ENCODE data around the gene MACROD2.
"Not testable (repeated sequence)": the region's sequence is repeated elsewhere in the genome, so short reads cannot be mapped to it uniquely, and the experiment has no call there.

The MACROD2 gene

GRCh38 chr20:14982324-14982723, 987.0 kb downstream of the MACROD2 start:
- H3K4me2 ChIP-seq (ENCODE audit: low read length); H3K4me3 ChIP-seq (ENCODE audit: low read length); H3K27me3 ChIP-seq (ENCODE audit: control insufficient read depth, insufficient read depth, low read length): not testable (repeated sequence)

GRCh38 chr20:14984305-14984704, 989.0 kb downstream of the MACROD2 start:
- Histone ChIP-seq H3K4me2 (ENCODE audit: low read length) (no peak overlapping the region), H3K4me3 (ENCODE audit: low read length) (no peak overlapping the region), H3K9me3 (replicated peaks; ENCODE audit: low read length) (no peaks in the 10 kb centered on the region), H3K36me3 (ENCODE audit: insufficient read depth, low read length) (no peaks in the 10 kb centered on the region), H3K4me1 (ENCODE audit: control insufficient read depth, insufficient read depth, low read length) (no peaks in the 10 kb centered on the region), H3K27me3 (ENCODE audit: control insufficient read depth, insufficient read depth, low read length) (no peaks in the 10 kb centered on the region), H3K9ac (ENCODE audit: low read depth, low read length) (no peak overlapping the region)

More at GRCh38 chr20:14982324-14982723, 987.0 kb downstream of the MACROD2 start:
- H3K36me3 ChIP-seq (ENCODE audit: insufficient read depth, low read length); H3K9me3 ChIP-seq (replicated peaks; ENCODE audit: low read length); H3K4me1 ChIP-seq (ENCODE audit: control insufficient read depth, insufficient read depth, low read length); H3K9ac ChIP-seq (ENCODE audit: low read depth, low read length): not testable (repeated sequence)

- Histone ChIP-seq H3K27me3 (ENCODE audit: control insufficient read depth, insufficient read depth, low read length) (no peaks in the 10 kb centered on the region), H3K4me1 (ENCODE audit: control insufficient read depth, insufficient read depth, low read length) (no peaks in the 10 kb centered on the region), H3K4me2 (ENCODE audit: low read length) (no peak overlapping the region), H3K9ac (ENCODE audit: low read depth, low read length) (no peak overlapping the region), H3K4me3 (ENCODE audit: low read length) (no peak overlapping the region), H3K36me3 (ENCODE audit: insufficient read depth, low read length) (no peaks in the 10 kb centered on the region), H3K9me3 (replicated peaks; ENCODE audit: low read length) (no peaks in the 10 kb centered on the region)
These were observed 989.7 kb downstream of the MACROD2 start for GRCh38 chr20:14984768-14985622.

GRCh38 chr20:14986026-14986655, 990.8 kb downstream of the MACROD2 start:
- no peak overlapping the region for H3K4me3 ChIP-seq (ENCODE audit: low read length)
- H3K9ac ChIP-seq (ENCODE audit: low read depth, low read length) = no peak overlapping the region

GRCh38 chr20:14986656-14987055, 991.3 kb downstream of the MACROD2 start:
- Histone ChIP-seq H3K9me3 (replicated peaks; ENCODE audit: low read length) (no peaks in the 10 kb centered on the region), H3K4me3 (ENCODE audit: low read length) (no peak overlapping the region), H3K4me1 (ENCODE audit: control insufficient read depth, insufficient read depth, low read length) (peaks cover 4% of the 10 kb centered on the region), H3K27me3 (ENCODE audit: control insufficient read depth, insufficient read depth, low read length) (no peaks in the 10 kb centered on the region), H3K36me3 (ENCODE audit: insufficient read depth, low read length) (no peaks in the 10 kb centered on the region), H3K9ac (ENCODE audit: low read depth, low read length) (no peak overlapping the region), H3K4me2 (ENCODE audit: low read length) (no peak overlapping the region)

More at GRCh38 chr20:14986026-14986655, 990.8 kb downstream of the MACROD2 start:
- H3K27me3 ChIP-seq (ENCODE audit: control insufficient read depth, insufficient read depth, low read length) = no peaks in the 10 kb centered on the region
- no peaks in the 10 kb centered on the region for H3K4me1 ChIP-seq (ENCODE audit: control insufficient read depth, insufficient read depth, low read length)
- no peaks in the 10 kb centered on the region for H3K36me3 ChIP-seq (ENCODE audit: insufficient read depth, low read length)
- no peak overlapping the region for H3K4me2 ChIP-seq (ENCODE audit: low read length)
- no peaks in the 10 kb centered on the region for H3K9me3 ChIP-seq (replicated peaks; ENCODE audit: low read length)

- H3K9me3 ChIP-seq (replicated peaks; ENCODE audit: low read length) = no peaks in the 10 kb centered on the region
- no peak overlapping the region for H3K9ac ChIP-seq (ENCODE audit: low read depth, low read length)
- H3K36me3 ChIP-seq (ENCODE audit: insufficient read depth, low read length) = no peaks in the 10 kb centered on the region
- no peaks in the 10 kb centered on the region for H3K27me3 ChIP-seq (ENCODE audit: control insufficient read depth, insufficient read depth, low read length)
- H3K4me1 ChIP-seq (ENCODE audit: control insufficient read depth, insufficient read depth, low read length) = peaks cover 7% of the 10 kb centered on the region
- no peak overlapping the region for H3K4me3 ChIP-seq (ENCODE audit: low read length)
- no peak overlapping the region for H3K4me2 ChIP-seq (ENCODE audit: low read length)
These were observed 994.4 kb downstream of the MACROD2 start for GRCh38 chr20:14989535-14990290.

- Histone ChIP-seq H3K36me3 (ENCODE audit: insufficient read depth, low read length) (no peaks in the 10 kb centered on the region), H3K4me2 (ENCODE audit: low read length) (no peak overlapping the region), H3K9ac (ENCODE audit: low read depth, low read length) (no peak overlapping the region), H3K4me1 (ENCODE audit: control insufficient read depth, insufficient read depth, low read length) (peaks cover 7% of the 10 kb centered on the region), H3K9me3 (replicated peaks; ENCODE audit: low read length) (no peaks in the 10 kb centered on the region), H3K4me3 (ENCODE audit: low read length) (no peak overlapping the region), H3K27me3 (ENCODE audit: control insufficient read depth, insufficient read depth, low read length) (no peaks in the 10 kb centered on the region)
These were observed 995.7 kb downstream of the MACROD2 start for GRCh38 chr20:14991023-14991422.

- peaks cover 7% of the 10 kb centered on the region for H3K4me1 ChIP-seq (ENCODE audit: control insufficient read depth, insufficient read depth, low read length)
- H3K4me3 ChIP-seq (ENCODE audit: low read length) = no peak overlapping the region
- no peak overlapping the region for H3K4me2 ChIP-seq (ENCODE audit: low read length)
These were observed 996.8 kb downstream of the MACROD2 start for GRCh38 chr20:14992153-14992552.

GRCh38 chr20:14992961-14993360, 997.6 kb downstream of the MACROD2 start:
- Histone ChIP-seq H3K36me3 (ENCODE audit: insufficient read depth, low read length) (no peaks in the 10 kb centered on the region), H3K9ac (ENCODE audit: low read depth, low read length) (no peak overlapping the region), H3K4me3 (ENCODE audit: low read length) (no peak overlapping the region), H3K27me3 (ENCODE audit: control insufficient read depth, insufficient read depth, low read length) (no peaks in the 10 kb centered on the region), H3K4me2 (ENCODE audit: low read length) (no peak overlapping the region), H3K9me3 (replicated peaks; ENCODE audit: low read length) (no peaks in the 10 kb centered on the region), H3K4me1 (ENCODE audit: control insufficient read depth, insufficient read depth, low read length) (peaks cover 7% of the 10 kb centered on the region)

More at GRCh38 chr20:14992153-14992552, 996.8 kb downstream of the MACROD2 start:
- Histone ChIP-seq H3K9me3 (replicated peaks; ENCODE audit: low read length) (no peaks in the 10 kb centered on the region), H3K9ac (ENCODE audit: low read depth, low read length) (no peak overlapping the region), H3K36me3 (ENCODE audit: insufficient read depth, low read length) (no peaks in the 10 kb centered on the region), H3K27me3 (ENCODE audit: control insufficient read depth, insufficient read depth, low read length) (no peaks in the 10 kb centered on the region)

GRCh38 chr20:14996883-14997672, 1001.8 kb downstream of the MACROD2 start:
- peaks cover 3% of the 10 kb centered on the region for H3K9me3 ChIP-seq (replicated peaks; ENCODE audit: low read length)
- H3K4me2 ChIP-seq (ENCODE audit: low read length) = no peak overlapping the region
- H3K4me1 ChIP-seq (ENCODE audit: control insufficient read depth, insufficient read depth, low read length) = no peaks in the 10 kb centered on the region
- H3K36me3 ChIP-seq (ENCODE audit: insufficient read depth, low read length) = no peaks in the 10 kb centered on the region
- H3K9ac ChIP-seq (ENCODE audit: low read depth, low read length) = no peak overlapping the region
- H3K27me3 ChIP-seq (ENCODE audit: control insufficient read depth, insufficient read depth, low read length) = no peaks in the 10 kb centered on the region
- H3K4me3 ChIP-seq (ENCODE audit: low read length) = no peak overlapping the region

- no peak overlapping the region for H3K9ac ChIP-seq (ENCODE audit: low read depth, low read length)
- no peak overlapping the region for H3K4me3 ChIP-seq (ENCODE audit: low read length)
- H3K36me3 ChIP-seq (ENCODE audit: insufficient read depth, low read length) = no peaks in the 10 kb centered on the region
- H3K4me2 ChIP-seq (ENCODE audit: low read length) = no peak overlapping the region
- H3K9me3 ChIP-seq (replicated peaks; ENCODE audit: low read length) = peaks cover 3% of the 10 kb centered on the region
- H3K27me3 ChIP-seq (ENCODE audit: control insufficient read depth, insufficient read depth, low read length) = no peaks in the 10 kb centered on the region
- no peaks in the 10 kb centered on the region for H3K4me1 ChIP-seq (ENCODE audit: control insufficient read depth, insufficient read depth, low read length)
These were observed 1002.5 kb downstream of the MACROD2 start for GRCh38 chr20:14997791-14998190.

Data from skeletal muscle satellite cell (primary cell).